Occipital lobe (tissue), 2 donors: ENCODE results near the gene GGN. TPM values are rescaled to one million over a fixed set of nuclear protein-coding genes. Genes with fewer than 3 reads are reported as not detected.

Experiments used
- DNase-seq: peaks from one replicate; lab custom pipeline; 2025; lab: John Stamatoyannopoulos, UW
- total RNA-seq: library from RNA; depleted of rRNA; stranded (reverse); fragments of >200 nt; gene quantifications from one replicate; pipeline ENCODE4 v1.2.3, GENCODE V29; 2014

The GGN gene
- total RNA-seq, 1 donor from 2014 or later = 0.62 TPM

DNA sequence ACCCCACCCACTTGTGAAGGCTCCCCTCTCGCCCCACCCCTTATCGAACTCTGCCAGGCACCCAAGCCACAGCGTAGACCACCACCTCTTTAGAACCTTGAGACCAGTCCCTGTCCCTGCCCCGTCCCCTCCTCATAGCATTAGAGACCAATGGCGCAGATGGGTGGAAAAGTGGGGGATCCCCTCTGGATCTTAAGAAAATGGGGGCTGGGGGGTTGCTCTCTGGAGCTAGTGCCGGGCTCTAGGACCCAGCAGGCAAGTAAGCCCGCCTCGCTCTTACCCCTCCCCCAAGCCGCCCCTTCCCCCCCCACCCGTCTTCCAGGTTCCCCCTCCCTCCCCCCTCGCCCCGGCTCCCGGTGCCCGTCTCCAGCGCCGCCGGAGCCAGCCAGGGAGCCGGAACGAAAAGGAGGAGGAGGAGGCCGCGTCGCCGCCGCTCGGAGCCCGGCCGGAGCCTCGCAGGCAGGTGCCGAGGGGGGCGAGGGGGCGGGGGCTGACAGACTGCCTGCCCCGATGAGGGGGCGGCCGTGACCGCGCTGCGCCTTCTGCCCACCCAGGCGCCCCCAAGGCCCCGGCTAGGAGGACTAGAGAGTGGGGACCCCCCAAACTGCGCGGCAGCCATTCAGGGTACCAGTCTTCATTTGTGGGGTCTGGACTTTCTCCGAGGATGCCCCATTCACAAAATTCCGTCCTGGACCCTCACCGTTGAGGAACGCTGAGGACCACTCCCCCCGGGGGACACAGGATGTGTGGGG is 691 bp upstream of the GGN start, which contains the start of gene SPRED3:
SPRED3 (plus strand) TSS at position 349 of the 752 bp plus-strand sequence. CDS start 1,606 bp downstream, outside the sequence.
- no peak for DNase-seq

DNA sequence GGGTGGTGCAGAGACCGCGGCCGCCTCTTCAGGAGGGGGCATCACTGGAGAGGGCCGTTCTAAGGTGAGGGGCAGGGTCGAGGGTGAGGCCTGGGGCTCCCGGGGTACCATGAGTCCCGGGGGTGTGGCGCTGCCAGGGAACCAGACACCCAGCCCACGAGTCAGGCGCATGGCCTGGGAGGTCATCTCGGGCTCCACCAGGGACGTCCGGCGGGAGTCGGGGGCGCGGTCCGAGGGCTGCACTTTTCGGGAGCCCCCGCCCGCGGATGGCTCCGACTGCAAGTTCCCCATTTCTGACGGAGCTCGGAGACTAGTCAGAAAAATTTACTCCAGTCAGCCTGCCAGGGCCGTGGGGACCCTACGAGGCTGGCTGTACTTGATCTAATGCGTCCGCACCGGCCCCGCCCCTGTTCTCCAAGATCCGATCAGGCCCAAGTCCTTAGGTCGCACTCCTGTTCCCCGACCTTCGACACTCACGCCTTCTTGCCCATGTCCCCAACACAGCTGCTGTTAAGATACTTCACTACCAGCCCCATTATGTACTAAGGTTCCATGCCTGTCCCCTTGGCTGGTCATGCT is 774 bp downstream of the GGN start:
- DNase-seq = no peak

DNA sequence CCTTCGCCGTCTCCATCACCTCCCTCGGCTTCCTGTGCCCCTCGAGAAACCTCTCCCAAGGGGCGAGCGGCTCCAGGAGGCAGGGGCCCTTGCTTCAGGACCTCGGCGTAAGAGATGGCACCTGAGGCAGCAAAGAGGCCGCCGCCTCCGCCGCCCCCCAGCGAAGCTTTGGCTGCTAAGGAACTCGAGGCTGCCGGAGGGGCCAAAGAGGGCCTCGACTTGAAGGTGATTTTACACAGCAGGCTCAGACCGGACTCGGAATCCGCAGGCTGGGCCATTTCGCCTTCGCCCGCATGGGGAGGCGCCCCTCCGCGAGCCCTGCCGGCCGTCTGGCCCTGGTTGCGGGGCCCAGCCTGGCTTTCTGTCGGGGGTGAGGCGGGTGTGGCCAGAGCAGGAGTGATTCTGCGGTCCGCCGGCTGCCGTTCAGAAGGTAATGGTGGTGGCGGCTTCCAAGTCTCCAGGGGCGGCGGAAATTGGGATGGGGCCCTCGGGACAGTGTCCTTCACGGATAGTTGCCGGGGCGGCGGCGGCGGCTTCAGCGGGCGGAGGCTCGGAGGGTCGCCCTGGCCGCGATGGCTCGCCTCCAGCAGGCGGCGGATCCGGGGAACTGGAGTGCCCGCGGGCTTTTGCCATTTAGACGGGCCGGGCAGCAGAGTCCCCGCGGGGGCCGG is 1.4 kb downstream of the GGN start:
- no peak for DNase-seq

DNA sequence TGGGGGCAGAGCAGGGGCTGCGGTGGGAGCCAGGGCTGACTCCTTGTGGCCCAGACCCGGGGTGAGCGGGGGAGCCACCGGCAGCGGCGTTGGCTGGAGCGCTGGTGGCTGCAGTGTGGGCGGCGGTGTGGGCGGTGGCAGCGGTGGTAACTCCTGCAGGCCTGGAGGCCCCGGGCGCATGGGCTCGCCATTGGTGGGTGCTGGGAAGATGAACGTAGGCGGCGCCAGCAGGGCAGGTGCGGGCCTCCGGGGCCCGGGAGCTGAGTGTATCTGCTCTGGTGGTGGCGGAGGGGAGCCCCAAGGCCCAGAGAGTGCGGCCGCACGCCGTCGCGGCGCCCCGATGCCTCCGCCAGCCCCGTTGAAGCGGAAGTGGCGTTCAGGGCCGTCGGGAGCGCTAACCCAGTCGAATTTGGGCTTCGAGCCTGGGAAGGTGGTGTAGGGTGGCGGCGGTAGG is 2.0 kb downstream of the GGN start:
- no peak for DNase-seq

DNA sequence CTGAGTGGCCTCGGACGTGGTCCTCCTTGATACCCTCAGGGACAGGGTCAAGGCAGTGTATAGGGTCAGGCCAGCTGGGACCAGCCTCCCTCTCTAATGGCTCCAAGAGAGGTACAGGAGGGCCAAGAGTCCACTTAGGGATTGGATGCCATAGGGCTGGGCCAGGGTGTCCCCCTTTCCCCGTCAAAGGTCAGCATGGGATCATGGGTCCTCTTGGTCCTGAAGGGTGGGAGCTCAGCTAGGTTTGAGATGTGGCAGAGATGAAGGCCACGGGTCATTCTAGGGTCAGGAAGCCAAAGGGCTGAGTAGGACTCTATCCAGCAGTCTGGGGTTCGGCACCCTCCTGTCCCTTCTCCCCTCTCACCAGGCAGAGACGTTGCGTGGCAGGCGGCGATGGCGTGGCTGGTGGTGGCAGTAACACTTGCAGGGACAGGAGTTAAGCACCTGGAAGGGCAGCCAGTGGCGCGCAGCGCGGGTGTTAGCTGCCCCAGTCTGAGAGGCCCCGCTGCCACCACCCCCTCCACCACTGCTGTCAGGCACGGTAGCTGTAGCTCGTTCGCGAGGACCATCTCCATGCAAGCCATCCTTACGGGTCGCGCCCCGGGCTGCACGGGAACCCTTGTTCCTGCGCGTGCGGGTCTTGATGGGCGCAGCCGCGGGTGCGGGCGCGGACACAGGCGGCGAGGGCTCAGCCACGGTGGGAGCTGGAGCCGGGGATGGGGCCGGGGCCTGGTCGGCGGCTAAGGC is 2.6 kb downstream of the GGN start:
- no peak for DNase-seq

DNA sequence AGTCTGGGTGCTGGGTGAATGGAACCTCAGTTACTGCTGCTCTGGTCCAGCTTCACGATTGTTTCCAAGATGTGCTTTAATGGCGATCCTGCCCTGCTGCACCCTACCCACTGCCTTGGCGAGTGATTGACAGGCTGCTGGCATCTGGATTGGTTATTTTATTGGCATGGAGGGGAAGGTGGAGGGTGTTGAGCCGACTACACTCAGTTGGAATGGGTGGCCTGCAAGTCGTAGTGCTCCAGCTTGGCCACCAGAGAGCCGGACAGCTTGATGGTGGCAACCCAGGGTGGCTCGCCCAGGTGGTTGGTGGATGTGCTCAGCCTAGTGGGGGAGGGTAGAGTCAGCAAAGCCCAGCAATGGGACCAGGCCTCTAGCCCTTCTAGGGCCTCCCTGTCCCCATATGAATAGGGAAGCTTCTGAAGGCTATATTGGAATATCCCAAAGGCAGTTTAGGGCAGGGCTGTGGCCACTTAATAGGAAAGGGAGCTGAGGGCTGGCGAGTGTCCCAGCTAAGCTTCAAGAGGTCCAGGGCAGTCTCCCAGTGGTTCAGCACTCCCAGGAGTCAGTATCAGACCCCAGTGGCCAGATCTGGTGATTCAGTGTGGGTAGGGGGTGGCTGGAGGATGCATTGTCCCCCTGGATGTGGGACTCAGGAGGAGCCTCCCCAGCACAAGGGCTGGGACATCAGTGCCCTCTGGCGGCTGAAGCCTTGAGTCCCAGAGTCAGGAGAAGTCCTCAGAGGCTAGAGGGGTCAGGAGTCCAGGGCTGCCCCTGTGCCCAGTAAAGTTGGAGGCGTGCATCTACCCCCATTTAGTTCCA is 3.4 kb downstream of the GGN start:
- DNase-seq = no peak

DNA sequence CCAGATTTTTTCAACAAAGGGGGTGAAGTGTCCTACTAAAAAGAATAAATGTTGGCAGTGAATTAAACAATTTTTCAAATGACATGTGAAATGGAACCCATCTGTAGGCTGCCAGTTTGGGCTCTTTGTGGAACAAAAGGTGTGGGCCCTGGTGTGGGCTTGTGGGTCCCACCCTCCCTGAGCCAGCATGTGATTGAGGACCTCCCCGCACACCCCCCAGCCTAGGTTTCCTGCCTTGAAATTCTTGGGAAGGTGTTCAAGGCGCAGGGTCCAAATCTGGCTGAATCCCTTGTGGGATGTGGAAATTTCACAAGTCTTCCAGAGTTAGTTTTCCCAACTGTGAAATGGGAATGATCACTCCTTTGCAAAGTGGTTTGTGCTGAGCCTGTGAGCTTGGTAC is 4.1 kb downstream of the GGN start:
- DNase-seq = no peak

DNA sequence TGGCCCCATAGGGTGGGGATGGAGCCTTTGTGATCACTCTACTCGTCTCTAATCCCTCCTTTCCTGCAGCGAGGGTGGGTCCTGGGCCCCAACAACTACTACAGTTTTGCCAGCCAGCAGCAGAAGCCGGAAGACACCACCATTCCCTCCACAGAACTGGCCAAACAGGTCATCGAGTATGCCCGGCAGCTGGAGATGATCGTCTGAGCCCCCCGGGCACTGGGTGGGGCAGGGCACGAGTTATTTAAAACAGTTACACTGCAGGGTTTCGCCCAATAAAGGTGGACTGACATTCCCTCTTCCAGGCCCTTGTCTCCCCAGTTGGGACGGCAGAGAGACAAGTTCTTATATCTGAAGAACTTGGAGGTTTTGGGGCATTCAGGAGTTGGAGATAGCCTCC is 4.7 kb downstream of the GGN start:
- DNase-seq = no peak

DNA sequence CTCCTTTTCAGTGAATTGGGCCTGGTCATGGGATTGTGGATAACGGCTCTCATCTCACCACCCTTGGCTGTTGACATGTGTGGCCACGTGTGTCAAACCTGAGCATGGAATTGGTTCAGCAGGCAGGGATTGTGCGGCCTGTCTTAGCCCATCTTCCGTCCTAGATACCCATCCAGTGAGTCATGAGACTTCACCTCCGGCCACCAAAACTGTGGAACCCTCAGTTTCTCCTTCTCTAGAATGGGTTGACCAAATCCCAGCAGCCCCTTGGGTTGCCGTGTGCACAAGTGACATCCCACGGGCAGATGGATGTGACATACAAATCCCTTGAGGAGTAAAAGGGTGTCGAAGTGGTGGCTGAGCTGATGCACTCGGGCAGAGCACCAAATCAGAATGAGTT is 6.7 kb downstream of the GGN start:
- DNase-seq = no peak

DNA sequence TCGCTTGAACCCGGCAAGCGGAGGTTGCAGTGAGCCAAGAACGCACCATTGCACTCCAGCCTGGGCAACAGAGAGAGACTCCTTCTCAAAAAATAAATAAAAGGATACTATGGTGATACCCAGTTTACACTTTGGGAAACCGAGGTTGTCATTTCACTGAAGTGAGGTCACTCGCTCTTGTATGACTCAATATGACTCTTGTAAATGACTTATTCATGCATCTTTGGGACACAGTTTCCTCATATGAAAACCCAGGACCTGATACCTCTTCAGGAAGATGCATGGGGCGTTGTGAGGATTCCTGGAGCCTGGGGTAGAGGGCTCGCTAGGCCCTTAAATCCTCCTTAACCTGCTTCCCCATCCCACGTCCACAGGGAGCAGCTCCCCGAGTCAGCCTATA is 9.0 kb downstream of the GGN start:
- no peak for DNase-seq

DNA sequence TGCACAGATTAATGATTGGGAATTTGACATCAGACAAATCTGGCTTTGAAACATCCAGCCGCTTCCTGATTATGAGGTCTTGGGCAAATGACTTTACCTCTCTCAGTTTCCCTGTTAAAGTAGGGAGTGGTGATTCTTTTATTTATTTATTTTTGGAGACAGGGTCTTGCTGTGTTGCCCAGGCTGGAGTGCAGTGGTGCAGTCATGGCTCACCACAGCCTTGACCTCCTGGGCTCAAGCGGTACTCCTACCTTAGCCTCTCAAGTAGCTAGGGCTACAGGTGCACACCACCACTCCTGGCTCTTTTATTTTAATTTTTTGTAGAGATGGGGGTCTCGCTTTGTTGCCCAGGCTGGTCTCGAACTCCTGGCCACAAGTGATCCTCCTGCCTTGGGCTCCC is 10.8 kb downstream of the GGN start:
- DNase-seq = no peak

DNA sequence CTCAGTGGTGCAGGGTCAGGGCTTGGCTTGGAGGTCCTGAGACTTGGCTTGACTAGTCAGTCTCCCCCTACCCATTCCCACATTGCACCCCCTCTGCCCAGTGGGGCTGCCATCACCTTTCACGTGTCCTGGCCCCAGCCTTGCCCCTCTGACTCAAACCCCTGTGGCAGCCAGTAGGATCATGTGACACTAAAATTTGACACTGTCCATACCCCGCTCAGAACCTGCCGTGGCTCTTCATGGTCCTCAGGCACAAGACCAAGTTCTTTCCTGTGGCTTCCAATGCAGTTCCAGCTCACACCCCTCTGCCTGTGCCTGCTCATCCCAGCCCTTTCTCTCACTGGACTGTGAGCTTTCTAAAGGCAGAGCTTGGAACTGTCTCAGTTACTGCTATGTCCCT is 11.3 kb downstream of the GGN start:
- DNase-seq = no peak

DNA sequence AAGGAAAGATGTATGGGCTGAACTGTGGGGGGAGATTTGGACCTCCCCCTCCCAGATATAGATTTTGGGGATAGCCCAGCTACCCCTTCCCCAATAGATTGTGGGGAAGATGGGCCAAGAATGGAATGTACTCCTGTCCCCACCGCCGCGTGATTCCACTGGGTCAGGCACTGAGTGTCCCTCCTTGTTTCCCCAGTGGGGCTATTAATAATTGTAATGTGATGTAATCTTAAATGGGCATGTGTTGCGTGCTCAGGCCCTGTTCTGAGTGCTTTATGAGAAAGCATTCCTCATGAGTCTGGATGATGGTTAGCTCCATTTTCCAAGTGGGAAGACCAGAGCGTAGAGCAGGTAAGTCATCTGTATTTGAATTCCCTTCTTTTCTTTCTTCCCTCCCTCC is 12.1 kb downstream of the GGN start:
- no peak for DNase-seq

DNA sequence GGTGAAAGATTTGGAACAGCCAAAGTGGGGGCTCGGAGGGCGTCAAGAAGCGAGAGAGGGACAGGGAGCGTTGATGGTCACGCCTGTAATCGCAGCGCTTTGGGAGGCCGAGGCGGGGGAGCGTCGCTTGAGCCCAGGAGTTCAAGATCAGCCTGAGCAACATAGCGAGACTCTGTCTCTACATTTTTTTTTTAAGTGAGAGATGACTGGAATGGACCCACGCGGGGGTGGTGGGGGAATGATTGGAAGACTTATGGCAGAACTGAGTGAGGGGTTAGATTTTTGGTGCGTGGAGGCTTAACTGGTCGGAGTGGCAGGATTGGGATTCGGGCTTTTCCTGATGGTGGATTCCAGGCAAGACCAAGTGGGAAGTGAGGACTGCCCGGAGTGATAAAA is 12.7 kb downstream of the GGN start:
- no peak for DNase-seq

DNA sequence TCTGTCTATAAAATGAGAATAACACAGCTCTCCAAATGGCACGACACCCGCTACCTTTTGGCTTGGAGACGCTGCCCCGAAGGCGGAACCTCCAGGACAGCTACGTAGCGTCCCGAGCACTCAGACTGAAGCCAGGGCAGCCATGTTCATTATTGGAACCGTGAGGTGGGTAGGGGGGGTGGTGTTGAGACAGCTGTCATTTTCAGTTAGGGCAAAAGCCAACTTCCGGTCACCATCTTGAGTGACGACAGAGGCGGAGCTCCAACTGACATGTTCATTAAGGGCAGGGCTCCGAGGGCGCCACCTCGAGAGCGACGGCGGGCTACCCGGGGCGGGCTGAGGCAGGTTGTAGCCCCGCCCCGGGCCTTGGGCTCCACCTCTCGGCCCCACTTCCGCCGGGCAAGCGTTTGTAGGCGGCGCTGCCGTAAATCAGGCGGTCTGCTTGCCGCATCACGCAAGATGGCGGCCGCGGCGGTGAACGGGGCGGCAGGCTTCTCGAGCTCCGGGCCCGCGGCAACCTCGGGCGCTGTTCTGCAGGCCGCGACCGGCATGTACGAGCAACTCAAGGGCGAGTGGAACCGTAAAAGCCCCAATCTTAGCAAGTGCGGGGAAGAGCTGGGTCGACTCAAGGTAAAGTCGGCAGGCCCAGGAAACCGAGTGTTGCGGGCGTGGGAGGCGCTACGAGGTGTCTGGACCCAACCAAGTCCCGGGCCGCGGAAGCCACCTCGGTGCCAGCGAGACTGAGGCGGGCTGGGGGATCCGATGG is 13.3 kb downstream of the GGN start, which contains the start of gene PSMD8:
PSMD8 (plus strand) TSS at position 240 of the 766 bp plus-strand sequence; CDS start at position 271, 31 bp downstream.
- peak; percentile 99 for DNase-seq

DNA sequence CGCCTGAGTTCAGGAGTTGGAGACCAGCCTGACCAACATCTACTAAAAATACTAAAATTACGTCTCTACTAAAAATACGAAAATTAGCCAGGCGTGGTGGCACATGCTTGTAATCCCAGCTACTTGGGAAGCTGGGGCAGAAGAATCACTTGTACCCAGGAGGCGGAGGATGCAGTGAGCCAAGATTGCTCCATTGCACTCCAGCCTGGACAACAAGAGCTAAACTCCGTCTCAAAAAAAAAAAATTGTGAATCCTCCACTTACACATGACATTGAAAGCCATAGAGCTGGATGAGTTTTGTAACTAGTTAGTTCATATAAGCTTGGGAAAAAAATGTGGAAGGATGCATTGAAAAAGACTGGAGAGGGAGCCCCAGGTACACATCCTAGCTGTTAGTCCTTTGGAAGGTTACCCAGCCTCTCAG is 13.9 kb downstream of the GGN start:
- no peak for DNase-seq

DNA sequence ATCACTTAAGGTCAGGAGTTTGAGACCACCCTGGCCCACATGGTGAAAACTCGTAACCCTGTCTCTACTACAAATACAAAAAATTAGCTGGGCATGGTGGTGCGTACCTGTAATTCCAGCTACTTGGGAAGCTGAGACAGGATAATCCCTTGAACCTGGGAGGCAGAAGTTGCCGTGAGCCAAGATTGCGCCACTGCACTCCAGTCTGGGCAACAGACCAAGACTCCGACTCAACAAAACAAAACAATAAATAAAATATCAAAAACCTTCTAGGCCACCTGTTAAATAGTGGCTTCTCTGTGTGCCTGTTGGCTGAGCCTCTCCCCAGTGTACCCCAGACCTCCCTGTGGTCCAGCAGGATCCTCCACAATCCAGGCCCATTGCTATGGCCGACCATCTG is 16.8 kb downstream of the GGN start:
- DNase-seq = no peak

DNA sequence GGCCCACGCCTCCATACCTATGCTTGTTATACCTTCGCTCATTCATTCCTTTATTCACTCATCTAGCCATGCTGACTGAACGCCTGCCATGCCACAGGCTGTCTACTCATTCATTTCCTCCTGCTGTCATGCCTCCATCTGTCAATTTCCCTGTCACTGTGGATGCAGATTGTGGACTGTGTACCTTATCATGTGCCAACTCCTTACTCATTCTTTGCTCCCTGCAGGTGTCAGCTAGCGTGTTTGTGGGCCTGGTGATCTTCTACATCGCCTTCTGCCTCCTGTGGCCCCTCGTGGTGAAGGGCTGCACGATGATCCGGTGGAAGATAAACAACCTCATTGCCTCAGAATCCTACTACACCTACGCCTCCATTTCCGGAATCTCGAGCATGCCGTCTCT is 17.5 kb downstream of the GGN start:
- no peak for DNase-seq

DNA sequence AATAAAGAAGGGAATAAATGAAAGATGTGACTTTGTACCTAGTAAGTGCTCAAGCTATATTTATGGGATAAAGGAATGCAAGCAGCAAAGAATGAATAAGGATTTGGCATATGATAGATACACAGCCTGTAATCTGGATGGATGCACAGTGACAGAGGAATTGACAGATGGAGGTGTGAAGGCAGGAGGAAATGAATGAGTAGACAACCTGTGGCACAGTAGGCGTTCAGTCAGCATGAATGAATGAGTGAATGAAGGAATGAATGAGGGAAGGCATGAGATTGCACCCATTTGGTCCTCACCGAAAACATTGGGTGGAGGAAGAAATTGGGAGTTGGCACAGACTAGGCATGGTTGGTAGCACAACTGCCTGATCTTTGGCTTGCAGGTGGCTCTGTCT is 18.2 kb downstream of the GGN start:
- DNase-seq = no peak

DNA sequence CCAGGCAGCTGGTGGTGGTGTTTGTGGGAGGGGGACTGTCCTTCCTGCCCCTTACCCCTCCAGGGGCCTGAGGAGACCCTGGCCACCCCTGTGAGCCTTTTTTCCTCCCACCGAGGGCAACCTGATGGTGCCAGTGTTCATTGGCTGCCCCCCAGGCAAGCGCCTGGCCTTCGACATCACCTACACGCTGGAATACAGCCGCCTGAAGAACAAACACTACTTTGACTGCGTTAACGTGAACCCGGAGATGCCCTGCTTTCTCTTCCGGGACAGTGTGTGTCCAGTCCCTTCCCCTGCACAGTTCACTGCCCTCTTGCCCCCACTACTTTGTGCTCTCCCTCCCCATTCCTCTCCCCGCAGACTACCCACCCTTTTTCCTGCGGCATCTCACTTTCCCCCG is 20.8 kb downstream of the GGN start:
- no peak for DNase-seq
